Stimulated activated CD4-positive, alpha-beta T cell treated with anti-CD3 and anti-CD28 coated beads, TNF-alpha, amount 100 ng/mL, for 24 hours (primary cell): Measurements from ENCODE around the gene XPR1.
"Not testable (repeated sequence)": the region's sequence is repeated elsewhere in the genome, so short reads cannot be mapped to it uniquely, and the experiment has no call there.

Source experiments
- DNase-seq, 3 experiments: peaks; one replicate each; pipeline ENCODE4 v3.0.0-alpha.2; 2020; ENCODE audit warnings: low read depth in 3 of 3

The XPR1 gene

GRCh38 chr1:180841415-180841814 lies 209.6 kb downstream of the XPR1 start:
- no peak for DNase-seq

- DNase-seq = no peak
These were observed 210.2 kb downstream of the XPR1 start for GRCh38 chr1:180842052-180842451.

DNA sequence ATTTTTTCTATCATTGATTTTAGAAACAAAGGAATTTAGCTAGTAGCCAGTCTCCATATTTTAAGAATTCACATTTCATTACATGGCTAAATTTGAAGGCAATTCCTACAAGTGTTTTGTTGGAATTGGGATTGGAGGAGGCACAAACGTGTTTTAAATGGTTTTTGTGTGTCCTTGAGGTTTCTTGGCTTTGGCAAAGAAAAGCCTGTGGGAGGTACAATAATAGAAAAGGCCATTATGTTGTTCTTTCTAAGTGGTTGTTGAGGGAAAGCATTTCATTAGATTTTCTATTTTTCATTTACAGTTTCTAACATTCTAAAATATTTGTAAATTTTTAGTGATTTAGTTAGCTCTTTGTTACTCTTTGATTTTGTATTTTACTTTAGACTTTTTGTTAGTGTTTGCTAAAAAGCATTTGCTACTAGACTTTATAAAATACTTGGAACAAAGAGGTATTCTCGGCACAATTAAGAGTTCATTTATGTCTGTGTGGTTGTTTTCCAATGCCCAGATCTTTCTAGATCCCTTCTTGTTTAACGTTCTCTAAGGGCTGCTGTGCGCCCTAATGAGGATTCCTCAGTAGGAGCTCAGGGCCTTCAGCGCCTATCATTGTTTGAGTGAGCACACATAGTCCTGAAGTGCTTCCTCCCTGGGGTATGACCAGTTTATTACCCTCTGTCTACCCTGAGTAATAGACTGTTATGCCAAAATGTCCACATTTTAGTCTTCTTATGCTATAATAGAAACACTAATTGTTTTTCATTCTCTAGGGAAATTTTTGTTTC lies 210.9 kb downstream of the XPR1 start:
- DNase-seq = no peak

DNA sequence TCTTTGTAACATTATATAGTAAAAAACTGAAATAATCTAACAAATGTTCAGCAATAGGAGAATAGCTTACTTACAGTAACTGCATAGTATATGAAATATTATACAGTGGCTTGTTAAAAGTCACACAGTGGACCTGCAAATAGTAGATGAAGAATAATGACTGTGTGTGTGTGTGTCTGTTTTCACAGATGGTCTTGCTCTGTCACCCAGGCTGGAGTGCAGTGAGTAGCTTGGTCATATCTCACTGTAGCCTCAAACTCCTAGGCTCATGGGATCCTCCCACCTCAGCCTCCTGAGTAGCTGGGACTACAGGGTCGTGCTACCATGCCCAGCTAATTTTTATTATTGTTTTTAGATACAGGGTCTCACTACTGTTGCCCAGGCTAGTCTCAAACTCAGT lies 213.5 kb downstream of the XPR1 start:
- no peak for DNase-seq

GRCh38 chr1:180848191-180848590 lies 216.4 kb downstream of the XPR1 start:
- no peak for DNase-seq

DNA sequence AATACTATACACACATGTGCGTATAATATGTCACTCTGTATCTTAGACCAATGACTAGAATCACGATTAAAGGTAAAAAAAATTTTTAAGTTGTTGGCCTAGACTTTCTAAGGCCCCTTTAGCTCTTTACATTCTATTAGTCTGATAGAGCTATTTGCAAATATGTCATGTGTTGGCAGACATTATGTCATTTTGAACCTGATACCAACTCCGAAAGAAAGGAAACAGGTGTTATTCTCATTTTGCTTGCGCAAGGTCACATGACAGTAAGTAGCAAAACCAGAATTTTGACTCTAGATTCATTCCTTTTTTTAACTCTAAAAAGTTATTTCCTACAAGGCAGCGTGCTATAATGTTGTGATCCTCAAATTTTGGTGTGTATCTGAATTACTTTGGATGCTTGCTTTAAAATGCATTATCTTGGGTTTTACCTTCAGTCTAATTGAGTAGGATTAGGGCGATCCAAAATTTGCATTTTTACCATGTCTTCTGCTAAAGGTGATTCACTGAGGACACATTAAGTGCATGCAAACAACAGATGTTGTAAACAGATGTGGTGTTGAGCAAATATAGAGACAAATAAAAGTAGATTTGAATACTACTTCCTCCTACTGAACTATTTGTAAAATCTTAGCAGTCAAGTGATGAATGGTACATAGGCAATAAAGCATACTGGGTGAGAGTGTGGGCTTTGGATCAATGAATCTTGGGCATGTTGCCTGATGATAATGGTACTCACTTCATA lies 217.4 kb downstream of the XPR1 start:
- no peak for DNase-seq

- no peak for DNase-seq
These were observed 220.4 kb downstream of the XPR1 start for GRCh38 chr1:180851995-180852887.

- no peak for DNase-seq
These were observed 222.2 kb downstream of the XPR1 start for GRCh38 chr1:180854001-180854400.

DNA sequence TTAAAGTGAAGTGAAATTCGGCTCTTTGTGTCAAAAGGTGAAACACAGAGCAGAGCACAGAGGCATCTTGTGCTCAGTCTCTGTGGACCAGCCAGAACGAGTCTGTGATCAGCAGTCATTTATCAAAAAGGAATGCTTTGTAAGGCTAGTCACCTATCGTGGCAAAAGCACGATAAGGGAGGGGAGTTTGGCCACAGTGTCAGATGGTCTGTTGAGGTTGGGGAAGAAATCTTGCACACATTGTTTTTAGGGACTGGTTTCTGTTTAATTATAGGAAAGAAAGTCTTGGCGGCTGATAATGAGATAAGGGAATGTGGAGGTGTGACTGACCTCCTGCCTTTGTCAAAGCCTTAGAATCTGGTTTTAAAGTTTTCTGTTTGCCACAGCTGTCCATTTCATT lies 222.6 kb downstream of the XPR1 start:
- no peak for DNase-seq

- DNase-seq = not testable (repeated sequence)
These were observed 226.3 kb downstream of the XPR1 start for GRCh38 chr1:180857947-180858725.

GRCh38 chr1:180859306-180859705 lies 227.5 kb downstream of the XPR1 start:
- DNase-seq = no peak

GRCh38 chr1:180860535-180860934 lies 228.7 kb downstream of the XPR1 start:
- no peak for DNase-seq

GRCh38 chr1:180862305-180862704 lies 230.5 kb downstream of the XPR1 start:
- DNase-seq = no peak

- no peak for DNase-seq
These were observed 231.4 kb downstream of the XPR1 start for GRCh38 chr1:180863158-180863775.

DNA sequence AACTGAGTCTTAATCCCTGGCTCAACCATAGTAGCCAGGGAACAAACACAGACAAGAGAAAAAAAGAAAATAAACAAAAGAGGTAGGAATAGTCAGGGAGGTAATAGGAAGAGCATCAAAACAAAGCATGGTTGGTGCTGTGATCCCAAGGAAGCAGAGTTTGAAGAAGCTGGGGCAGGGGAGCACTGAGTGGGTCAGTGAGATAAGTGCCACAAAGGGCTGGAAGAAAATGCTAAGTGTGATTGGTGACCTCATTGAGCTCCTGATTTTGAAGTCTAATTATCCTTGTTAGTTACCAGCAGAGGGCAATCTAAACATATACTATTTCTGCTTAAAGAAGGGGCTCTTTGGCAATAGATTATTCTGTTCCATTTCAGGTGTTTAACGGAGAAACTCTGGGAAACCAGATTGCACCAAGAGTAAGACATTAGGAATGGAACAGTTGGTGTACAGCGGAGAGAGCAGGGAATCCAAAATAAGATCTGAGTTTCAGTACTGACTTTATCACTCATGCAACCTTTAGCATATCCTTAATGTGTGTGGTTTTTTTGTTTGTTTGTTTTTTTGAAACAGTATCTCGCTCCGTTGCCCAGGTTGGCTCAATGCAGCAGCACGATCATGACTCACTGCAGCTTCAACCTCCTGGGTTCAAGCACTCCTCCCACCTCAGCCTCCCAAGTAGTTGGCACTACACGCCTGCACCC lies 250.1 kb downstream of the XPR1 start:
- no peak for DNase-seq

GRCh38 chr1:180884588-180885300 lies 252.9 kb downstream of the XPR1 start:
- no peak for DNase-seq

- no peak for DNase-seq
These were observed 254.5 kb downstream of the XPR1 start for GRCh38 chr1:180886338-180886737.

GRCh38 chr1:180887841-180888240 lies 256.0 kb downstream of the XPR1 start:
- no peak for DNase-seq

DNA sequence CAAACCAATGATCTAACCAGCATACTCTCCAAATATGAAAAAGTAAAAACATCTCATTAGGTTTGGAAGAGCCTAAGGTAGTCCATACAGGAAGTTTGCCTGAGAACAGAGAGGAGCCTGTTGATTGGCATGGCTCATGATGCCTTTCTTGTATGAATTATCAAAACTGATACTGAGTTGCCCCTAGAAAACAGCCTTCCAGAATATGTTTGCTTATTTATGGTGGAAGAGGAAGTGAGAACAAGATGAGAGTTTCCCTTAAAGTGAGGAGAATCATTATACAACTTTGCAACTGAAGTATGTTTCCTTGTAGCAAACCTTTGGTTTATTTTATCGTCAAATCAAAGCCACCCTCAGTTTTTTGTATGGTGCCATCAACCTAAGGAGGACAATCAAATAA lies 257.0 kb downstream of the XPR1 start:
- DNase-seq = no peak

DNA sequence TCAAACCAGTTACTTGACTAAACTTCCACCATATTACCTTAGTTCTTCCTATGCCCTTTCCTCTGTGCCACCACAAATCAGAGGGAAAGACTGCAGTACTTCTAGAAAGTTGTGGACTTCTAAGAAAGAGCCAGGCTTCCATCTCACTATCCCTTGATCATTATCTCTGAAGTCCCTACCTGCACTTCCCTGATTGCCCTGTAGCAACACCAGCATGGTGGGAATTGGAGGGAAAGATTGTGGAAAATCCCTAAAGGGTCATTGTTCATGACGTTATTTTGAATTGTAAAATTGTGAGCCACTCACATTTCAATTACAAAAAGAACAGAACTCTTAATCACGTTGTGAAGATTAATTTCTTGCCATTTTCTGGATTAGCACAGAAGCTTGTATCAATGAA lies 257.5 kb downstream of the XPR1 start:
- DNase-seq = no peak
